Psoas muscle (tissue), 8 donors: Measurements from ENCODE around the gene CABLES2. TPM values are rescaled to one million over a fixed set of nuclear protein-coding genes. Genes with fewer than 3 reads are reported as not detected.

Experiments used
- ATAC-seq, 4 donors: fragments of 200-7000 bp; cut with Tn5 transposase; one replicate each; pipeline ENCODE4 v1.9.1; 2020; ENCODE audit warnings: moderate library complexity in 3 of 4, mild to moderate bottlenecking in 2 of 4
- DNase-seq, 2 donors: peaks; one replicate each; pipeline ENCODE4 v3.0.0-alpha.2; 2020
- H3K27ac ChIP-seq: fragments of 200-600 bp; one replicate; pipeline ENCODE4 v1.8.0; 2022
- H3K27me3 ChIP-seq, 3 donors: fragments of 200-600 bp in 1 of 3; one replicate each; pipeline versions ENCODE4 v1.6.1 to v1.8.0; 2013 to 2022; ENCODE audit warnings: low read length in 2 of 3, mild to moderate bottlenecking in 2 of 3, moderate library complexity in 1 of 3; ENCODE audit not compliant: insufficient read depth in 3 of 3
- H3K36me3 ChIP-seq, 2 donors: fragments of 200-600 bp in 1 of 2; one replicate each; pipeline versions ENCODE4 v1.6.1 to v1.8.0; 2013 to 2022; ENCODE audit warnings: low read depth in 1 of 2, mild to moderate bottlenecking in 1 of 2, moderate library complexity in 1 of 2; ENCODE audit not compliant: insufficient read depth in 1 of 2
- H3K4me1 ChIP-seq: fragments of 200-600 bp; one replicate; pipeline ENCODE4 v1.8.0; 2022
- H3K4me3 ChIP-seq: fragments of 200-600 bp; one replicate; pipeline ENCODE4 v1.8.0; 2022; ENCODE audit warnings: mild to moderate bottlenecking
- H3K9me3 ChIP-seq: fragments of 200-600 bp; one replicate; pipeline ENCODE4 v1.8.0; 2022
- WGBS, 3 donors: extraction: QIAGEN DNeasy Blood & Tissue Kit; methylation state at CpG; one replicate each; pipeline versions ENCODE4 v1.1.6 to v1.1.7; 2013; 5-methylcytosine and 5-hydroxymethylcytosine counted together
- intact Hi-C, 2 donors: fragments of 100-400 bp; cut with DNase I; formaldehyde crosslinking; loops; one replicate each; pipeline versions ENCODE4 v1.11.0 to v1.14.2; 2022
- polyA plus RNA-seq, 3 donors: library from polyadenylated mRNA; stranded (reverse); fragments of 200-250 nt; gene quantifications; one replicate each; pipeline ENCODE4 v1.2.3, GENCODE V29; 2013
- total RNA-seq, 4 donors: library from RNA; stranded (reverse); fragmentation: NEBNext Ultra II Directional in 2 of 4; extraction: Animal tissue kit (Norgen Biotek cat#: 25700) in 2 of 4; gene quantifications; one replicate each; pipeline versions ENCODE4 v1.2.1 to v1.2.4, GENCODE V29; 2021 to 2023
- TF ChIP-seq, protein P1 (sequence below): fragments of 200-600 bp; IDR thresholded peaks from one replicate; pipeline ENCODE4 v1.8.0; 2022; ENCODE audit warnings: antibody characterized with exemption
- donor health status: healthy with polysubstance abuse.
- donor health status: DM: no; HTN: no; CAD: no; lungs with moderate emphysema.
- donor health status: Bipolar disorder and iron deficiency.
- donor health status: healthy.
- donor health status: DM: yes; HTN: yes; CAD: no.
- donor health status: DM: no; HTN: no; CAD: no.
- donor health status: DM: no; HTN: no; CAD: no.
- donor health status: DM: yes; HTN: yes; CAD: no.

The CABLES2 gene
- total and polyA plus RNA-seq, 7 donors, result 2.4 to 4.3 (median 3.8) TPM

DNA sequence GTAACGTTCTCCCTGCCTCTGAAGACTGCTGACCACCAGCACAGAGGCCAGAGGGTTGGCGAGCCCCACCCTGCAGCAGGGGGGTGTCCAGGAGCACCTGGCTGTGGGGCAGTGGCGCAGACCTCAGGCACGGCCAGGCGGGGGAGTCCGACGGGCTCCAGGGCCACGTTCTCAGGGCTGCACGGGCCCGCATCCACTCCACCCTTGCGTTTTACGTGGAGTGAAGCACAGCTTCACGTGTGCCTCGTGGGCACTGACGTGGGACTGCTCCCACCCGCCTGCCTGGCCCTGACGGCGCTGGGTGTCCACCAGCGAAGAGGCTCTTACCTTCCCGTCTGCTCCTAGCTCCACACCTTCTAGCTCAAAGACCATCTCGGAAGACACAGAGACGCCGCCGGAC lies 13.3 kb downstream of the CABLES2 start:
- intact Hi-C loops, result no loop called here
- DNase-seq, result no peak
- TF ChIP-seq, protein P1, sequence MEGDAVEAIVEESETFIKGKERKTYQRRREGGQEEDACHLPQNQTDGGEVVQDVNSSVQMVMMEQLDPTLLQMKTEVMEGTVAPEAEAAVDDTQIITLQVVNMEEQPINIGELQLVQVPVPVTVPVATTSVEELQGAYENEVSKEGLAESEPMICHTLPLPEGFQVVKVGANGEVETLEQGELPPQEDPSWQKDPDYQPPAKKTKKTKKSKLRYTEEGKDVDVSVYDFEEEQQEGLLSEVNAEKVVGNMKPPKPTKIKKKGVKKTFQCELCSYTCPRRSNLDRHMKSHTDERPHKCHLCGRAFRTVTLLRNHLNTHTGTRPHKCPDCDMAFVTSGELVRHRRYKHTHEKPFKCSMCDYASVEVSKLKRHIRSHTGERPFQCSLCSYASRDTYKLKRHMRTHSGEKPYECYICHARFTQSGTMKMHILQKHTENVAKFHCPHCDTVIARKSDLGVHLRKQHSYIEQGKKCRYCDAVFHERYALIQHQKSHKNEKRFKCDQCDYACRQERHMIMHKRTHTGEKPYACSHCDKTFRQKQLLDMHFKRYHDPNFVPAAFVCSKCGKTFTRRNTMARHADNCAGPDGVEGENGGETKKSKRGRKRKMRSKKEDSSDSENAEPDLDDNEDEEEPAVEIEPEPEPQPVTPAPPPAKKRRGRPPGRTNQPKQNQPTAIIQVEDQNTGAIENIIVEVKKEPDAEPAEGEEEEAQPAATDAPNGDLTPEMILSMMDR, result no peak
- Histone ChIP-seq H3K4me1 (no peaks in the 10 kb centered on the region), H3K27me3 (no peaks in the 10 kb centered on the region), H3K36me3 (peaks cover 0 to 57% of the 10 kb centered on the region in 2 donors), H3K27ac (no peak overlapping the region), H3K9me3 (no peaks in the 10 kb centered on the region), H3K4me3 (no peak overlapping the region)
- WGBS, 3 donors, result 90 to 92% (median 91%) methylated on average over 24 of the region's 24 CpGs
- no peak for ATAC-seq

DNA sequence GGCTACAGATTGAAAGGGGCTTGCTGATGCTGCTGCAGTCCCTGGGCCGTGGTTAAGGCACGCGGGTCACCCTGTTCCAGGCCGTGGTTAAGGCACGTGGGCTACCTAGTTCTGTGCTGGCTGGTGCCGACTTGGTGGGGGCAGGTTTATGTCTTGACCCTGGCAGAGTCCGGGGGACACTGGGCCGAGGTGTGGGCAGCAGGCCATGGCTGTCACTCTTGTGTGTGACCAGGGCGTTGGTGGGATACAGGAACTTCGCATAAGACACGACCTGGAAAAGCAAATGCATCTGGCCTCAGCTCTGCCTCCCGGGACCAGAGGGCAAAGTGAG lies 13.8 kb downstream of the CABLES2 start:
- 83 to 88% (median 84%) methylated on average over 12 of the region's 12 CpGs for WGBS, 3 donors
- Histone ChIP-seq H3K4me3 (no peak overlapping the region), H3K4me1 (peaks cover under 1% of the 10 kb centered on the region), H3K9me3 (no peaks in the 10 kb centered on the region), H3K36me3 (peaks cover 0 to 62% of the 10 kb centered on the region in 2 donors), H3K27me3 (no peaks in the 10 kb centered on the region), H3K27ac (no peak overlapping the region)
- ATAC-seq, result no peak
- TF ChIP-seq, protein P1, result no peak
- intact Hi-C loops, result no loop called here
- DNase-seq, result no peak

DNA sequence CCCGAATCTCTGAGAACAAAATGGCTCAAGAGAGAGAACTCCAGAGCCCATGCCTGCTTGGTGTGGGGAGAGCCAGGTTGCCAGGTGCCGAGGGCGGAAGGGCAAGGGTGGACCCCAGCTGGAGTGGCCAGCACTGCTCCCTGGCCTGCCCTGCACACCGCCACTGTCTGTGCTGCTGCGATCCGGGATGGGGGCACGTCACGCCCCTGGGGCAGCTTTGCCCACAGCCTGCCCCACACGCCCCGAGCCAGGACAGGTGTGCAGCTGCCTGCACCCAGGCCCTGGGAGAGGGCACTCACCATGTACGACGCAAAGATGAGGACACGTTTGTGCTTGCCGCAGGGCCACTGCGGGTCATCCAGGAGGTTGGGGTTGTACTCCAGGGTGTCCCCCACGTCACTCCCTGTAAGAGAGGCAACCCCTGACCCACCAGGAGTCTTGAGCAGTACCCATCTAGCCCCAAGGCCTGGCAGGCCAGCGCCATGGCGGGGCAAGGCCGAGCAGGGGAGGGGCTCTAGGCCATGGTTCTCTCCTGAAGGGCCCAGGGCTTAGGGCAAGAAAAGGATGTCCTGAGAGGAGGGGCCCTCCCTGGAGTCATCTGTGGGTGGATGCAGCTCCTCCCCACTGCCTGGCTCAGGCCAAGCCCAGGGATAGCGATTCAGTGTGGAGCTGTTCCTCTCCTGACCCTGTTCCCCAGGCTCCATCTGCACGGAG lies 14.3 kb downstream of the CABLES2 start:
- Histone ChIP-seq H3K36me3 (peaks cover 0 to 68% of the 10 kb centered on the region in 2 donors), H3K4me1 (peaks cover 5% of the 10 kb centered on the region), H3K27ac (no peak overlapping the region), H3K9me3 (no peaks in the 10 kb centered on the region), H3K27me3 (no peaks in the 10 kb centered on the region), H3K4me3 (no peak overlapping the region)
- WGBS, 3 donors, result 84 to 89% (median 88%) methylated on average over 21 of the region's 21 CpGs
- ATAC-seq (no peak), DNase-seq (no peak)
- TF ChIP-seq, protein P1, result no peak
- intact Hi-C loops, result no loop called here

DNA sequence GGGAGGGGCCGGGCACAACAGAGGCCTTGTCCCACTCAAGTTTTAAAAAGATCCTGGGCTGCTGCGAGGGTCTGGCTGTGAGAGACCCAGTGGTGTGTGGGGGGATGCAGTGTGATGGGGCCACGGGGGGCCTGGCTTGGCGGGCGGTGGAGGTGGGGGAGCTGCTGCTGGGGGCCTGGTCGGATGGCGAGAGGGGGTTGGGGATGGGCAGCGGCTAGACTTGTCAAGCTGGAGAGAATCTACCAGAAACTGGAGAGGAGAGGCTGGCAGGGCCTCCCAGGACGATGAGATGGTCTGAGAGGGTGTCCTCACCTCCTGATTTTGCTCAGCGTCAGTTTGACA lies 15.0 kb downstream of the CABLES2 start:
- H3K36me3 ChIP-seq, result peaks cover 0 to 69% of the 10 kb centered on the region in 2 donors
- H3K27ac ChIP-seq, result no peak overlapping the region
- peaks cover 9% of the 10 kb centered on the region for H3K4me1 ChIP-seq
- 83 to 89% (median 88%) methylated on average over 9 to 10 of the region's 10 CpGs for WGBS, 3 donors
- intact Hi-C loops, result no loop called here
- DNase-seq (no peak), ATAC-seq (no peak)
- H3K27me3 ChIP-seq, result no peaks in the 10 kb centered on the region
- TF ChIP-seq, protein P1, result no peak
- H3K9me3 ChIP-seq, result no peaks in the 10 kb centered on the region
- no peak overlapping the region for H3K4me3 ChIP-seq
